NOMO-1 treated with DMSO at 0.1 percent for 48 hours (cell line): ENCODE data around the gene NKTR.
A peak's percentile ranks its signal among the peaks of the same experiment; 100 is the strongest.

Experiments used
- DNase-seq: peaks from one replicate; lab custom pipeline; 2025; ENCODE audit not compliant: unreplicated experiment; lab: John Stamatoyannopoulos, UW

Gene NKTR

DNA sequence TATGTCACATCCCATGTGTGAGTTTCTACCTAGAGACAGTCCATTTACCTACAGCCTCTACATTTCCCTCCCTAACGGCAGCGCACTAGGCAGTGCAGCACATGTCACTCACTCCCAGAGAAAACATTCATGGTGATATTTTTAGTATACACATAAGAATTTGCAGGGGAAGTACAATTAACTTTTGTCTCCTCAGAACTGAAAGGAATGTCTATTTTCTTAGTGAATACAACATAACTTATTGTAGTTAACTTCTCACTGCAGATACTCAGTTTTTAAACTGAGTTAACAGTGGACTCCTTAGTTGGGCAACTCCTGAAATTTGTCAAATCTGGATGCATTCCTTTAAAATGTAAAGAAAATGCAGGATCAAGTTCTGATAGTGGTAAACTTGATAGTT lies 48.5 kb downstream of the NKTR start:
- no peak for DNase-seq

DNA sequence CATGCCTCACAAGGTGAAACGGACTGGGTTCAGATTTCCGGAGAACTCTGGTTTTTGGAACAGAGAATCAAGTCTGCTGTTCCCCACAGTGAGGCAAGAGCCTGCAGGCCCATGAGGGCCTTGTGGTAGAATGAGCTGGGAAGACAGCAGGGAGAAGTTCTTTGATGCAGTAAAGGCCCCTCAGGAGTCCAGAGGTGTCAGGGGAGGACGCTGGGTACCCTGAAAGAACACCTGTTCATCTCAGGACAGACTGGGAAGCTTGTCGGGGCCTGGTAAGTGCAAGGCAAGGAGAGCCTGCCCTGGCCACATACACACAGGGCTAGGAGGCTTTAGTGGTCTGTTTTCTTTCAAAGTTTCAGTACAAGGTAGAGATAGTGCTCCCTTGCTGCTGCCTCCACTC lies 49.3 kb downstream of the NKTR start:
- no peak for DNase-seq

DNA sequence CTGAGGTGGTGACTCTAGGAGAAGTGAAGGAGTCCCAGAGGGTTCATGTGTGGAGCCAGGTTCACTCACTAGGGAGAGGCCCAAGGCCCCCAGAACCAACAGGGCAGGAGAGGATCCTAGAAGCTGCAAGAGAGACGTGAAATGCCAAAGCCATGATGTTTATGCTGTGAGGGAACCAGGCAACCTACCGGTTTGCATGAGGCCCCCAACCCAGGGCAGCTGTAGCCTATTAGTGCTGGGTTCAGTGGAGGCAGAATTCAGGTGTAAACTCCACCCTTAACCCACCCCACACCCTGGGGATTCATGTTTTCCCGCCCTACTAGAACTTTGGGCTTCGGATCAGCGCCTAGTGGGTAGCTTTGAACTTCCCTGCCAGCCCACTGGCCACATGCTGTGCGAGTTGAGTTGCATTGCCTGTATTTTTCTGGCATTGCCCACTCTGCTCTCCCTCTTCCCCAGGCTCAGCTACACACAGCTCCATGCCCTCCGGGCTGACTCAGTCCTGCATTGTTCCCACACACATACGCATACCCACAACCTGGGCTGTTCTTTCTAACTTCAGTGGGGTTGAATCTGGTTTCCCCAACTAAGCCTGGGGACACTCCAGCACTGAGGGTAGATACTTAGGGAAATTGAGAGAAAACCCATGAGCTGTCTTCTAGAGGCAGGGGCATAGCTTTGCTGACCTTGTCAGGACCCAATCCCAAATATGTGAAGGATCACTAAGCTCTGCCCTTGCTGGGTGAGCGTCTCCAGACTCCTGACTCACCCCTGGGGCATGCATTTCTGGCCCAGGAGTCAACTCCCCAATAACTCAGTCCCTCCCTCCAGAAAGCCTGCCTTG lies 51.0 kb downstream of the NKTR start:
- no peak for DNase-seq

DNA sequence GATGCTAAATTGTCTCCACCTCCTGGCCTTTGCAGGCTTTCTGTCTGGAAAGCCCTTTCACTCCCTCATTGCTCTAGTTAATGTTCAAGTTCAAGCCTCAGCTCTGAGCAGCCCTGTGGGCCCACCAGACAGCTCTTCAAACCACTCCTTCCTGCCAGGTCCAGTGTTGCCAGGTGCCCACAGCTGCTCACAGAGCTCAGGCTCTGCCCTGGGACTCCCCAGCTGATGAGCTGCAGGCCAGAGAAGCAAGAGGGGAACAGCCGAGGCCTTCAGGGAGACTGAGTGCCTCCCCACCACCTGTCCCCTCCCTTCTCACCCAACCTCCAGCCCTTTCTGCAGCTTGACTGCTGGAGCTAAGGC lies 51.7 kb downstream of the NKTR start:
- no peak for DNase-seq

DNA sequence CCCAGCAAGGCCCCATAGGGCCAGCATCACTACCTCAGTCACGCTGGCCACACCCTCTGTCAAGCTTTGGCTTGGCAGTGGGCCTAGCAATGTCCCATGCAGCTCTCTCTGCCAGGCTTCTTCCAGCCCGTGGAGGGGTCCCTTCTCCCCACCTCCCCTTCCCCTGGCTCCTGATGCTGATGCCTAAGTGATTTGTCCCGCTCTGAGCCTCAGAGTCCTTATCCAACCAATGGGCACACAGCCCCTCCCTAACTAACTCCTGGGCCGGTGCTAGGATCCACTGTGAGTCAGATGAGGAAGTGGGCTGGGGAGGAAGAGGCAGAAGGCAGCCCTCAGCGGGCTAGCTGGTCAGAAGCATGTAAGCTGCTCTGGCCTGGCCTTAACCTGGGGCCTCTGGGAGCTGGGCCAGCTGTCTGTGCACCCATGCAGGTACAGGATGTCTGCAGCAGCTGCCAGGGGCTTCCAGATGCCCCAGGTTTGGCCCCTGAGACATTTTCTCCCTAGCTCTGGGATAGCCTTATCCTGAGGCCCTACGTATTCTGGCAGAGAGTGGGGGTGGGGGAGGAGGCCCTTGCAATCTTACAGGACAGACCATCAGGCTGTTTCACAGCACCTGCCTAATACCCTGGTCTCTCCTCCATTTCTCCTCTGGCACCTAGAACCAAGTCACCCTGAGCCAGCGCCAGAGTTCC lies 52.3 kb downstream of the NKTR start:
- peak; percentile 78 for DNase-seq

DNA sequence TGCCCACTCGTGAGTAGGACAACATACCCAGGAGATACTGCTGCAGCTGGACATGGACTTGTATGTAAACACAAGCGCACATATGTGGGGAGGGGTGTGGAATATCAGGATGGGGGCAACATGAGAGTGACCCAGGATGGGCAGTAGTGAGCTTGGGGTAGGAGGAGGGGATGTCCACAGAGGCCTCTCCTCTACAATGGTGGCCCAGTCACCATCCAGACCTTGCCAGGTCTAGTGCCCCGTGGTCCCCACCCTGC lies 52.7 kb downstream of the NKTR start:
- no peak for DNase-seq

DNA sequence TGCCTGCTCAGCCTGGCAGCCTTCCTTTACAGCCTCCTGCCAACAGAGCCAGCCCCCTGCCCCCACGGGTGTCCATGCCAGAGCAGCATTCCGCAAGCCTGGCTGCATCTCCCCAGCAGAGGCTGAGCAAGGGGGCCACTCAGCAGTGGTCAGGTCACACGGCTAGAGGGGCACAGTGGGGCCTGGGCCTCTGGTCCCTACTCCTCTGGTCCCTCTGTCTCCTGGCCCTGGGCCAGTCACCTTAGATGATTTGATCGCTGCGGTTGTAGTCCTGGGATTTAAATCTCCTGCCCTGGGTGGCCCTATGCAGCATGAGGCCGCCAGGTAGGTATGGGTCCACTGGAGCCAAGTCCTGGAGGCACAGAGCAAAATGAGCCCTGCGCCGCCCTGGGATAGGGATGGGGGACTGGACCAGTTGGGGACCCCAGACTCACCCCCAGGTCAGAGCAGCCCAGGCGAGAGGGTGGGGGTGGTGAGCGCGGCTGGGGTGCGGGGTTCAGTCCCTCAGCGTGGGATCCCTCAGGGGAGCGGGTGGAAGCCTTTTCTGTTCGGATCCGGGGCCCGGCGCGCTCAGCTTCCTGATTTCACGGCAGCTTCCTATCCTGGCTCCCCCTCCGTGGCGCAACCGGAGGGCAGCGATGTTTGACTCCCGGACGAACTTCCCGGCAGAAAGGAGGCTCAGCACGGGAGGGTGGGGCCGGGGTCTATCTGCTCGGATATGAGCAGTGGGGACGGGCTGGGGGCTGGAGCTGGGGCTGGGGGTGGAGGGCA lies 53.3 kb downstream of the NKTR start, which contains the start of gene ZBTB47:
Gene ZBTB47 (plus strand): TSS at position 138 of the 771 bp plus-strand sequence. CDS start 4,659 bp downstream, outside the sequence.
- peak; percentile 24 for DNase-seq

DNA sequence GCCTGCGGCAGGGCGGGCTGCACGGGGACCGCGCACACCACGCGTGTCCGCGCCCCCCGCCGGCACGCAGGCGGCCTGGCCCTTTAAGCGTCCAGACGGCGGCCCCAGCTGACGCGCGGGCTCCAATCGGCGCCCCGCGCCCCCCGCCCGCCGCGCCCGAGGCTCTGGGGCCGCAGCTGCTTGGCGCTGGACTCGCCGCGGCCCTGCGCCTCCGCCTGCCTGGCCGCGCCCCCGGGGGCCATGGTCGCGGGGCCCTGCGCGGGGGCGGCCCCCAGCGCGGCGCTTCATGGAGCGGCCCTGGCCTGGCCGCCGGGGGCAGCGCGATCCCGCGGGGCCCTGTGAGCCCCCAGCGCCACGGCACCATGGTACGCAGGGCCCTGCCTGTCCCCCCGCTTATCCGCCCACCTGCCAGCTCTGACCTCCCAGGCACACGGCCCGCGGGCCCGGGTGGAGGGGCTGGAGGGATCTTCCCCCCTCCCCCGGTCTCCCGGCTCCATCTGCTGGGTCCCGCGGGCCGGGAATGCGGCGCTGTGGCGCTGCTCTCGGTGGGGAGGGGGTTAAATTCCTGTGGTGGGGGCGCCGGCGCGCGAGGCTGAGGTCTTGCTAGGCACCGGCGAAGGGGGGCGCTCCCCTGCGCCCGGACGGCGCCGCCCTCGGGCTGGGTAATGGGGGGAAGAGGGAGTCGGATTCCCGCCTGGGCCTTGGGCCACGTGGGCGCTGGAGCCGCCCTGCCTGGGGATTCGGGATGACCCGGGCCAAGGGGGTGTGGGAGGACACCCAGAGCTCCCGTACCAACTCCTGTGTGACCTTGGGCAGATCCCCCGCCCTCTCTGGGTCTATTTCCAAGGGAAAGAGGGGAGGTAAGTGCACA lies 54.1 kb downstream of the NKTR start:
- no peak for DNase-seq

DNA sequence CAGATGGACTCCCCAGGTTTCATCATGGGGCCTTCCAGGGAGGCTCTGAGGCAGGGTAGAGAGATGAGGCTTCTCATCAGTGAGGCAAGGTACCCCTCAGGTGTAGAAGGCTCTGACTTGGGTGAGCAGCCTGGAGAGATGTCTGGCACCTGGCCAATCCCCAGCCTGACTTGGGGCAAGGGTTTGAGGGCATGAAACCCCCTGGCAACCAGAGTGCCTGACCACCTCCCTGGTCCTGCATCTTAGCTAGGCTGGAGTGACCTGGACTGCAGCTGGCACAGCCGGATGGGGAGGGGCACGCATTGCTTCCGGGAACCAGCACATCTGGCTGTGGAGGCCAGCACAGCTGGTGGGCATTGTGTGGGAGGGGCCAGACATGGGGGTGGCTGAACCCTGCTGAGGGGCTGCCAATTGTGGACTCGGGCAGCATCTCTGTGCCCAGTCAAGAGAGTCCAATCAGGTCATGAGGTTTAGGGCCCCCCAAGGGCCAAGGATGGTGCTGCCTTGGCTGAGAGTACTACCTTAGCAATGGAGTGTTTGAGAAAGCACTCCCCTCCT lies 54.9 kb downstream of the NKTR start:
- DNase-seq = no peak

DNA sequence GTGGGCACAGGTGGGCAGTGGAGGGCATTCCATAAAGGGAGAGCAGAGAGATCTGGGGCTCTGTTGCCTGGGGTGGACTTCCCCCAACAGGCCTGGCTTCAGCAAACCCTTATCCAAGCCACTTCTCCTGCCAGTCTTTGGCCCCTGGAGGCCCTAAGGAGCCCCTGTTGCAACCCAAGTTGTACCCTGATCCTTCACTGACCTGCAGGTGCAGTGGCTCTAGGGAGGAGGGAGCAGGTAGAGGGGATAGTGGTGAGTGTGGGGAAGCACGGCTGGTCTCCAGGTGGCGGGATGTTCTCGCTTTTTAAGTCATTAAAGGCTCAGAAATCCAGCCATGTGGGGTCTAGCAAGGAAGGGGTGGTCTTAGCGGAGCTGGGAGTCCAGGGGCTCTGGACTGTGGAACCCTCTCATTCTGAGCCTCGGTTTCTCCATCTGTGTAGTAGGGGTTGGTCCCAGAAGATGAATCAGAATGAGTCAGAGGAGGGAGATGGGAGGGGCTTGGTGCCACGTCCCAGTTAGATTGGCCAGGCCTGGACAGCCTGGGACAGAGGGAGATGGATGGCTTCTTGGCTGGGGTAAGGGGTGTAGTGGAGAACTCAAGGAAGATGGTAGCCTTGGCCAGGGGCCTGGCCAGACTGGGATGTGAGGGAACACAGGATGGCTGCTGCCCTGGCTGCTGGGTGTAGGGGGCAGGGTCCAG lies 55.6 kb downstream of the NKTR start:
- DNase-seq = no peak

DNA sequence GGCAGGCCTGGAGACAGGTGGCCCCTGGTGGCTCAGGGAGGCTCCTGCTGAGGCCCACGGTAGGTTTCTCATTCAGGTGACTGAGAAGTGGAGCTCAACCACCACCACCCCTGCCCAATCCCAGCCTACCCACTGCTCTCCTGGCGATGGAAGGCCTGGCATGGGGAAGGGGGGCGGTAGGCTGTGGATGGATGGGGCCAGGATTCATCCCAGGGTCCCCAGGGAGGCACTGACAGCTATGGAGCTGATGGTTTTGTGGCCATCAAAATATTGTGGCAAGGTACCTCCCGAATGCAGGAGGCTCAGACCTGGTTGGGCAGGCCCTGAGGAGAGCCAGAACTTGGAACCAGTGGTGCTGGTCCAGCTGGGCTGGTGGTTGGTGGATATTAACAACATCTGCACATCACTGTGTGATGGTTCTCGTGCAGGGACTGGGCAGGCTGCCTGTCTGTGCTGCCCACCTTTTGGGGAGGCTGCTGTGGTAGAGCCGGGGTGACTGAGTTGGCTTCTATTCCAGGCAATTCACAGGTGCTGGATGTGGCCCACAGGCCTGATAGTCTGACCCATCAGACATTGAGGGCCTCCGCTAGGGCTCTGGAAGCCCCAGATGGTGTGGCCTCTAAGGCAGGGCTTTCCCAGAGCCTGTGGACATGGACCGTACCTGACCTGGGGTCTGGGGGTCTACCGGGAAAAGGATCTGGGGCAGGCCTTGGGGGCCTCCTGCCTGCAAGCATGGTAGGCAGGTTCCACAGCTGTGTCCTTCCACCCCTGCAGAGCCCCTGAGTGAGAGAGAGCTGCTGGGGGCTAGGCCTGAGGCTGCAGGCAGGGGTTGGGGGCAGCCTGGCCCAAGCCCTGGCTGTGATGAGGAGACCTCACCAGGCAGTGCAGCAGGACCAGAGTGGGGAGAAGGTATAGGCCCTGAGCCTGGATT lies 56.5 kb downstream of the NKTR start:
- no peak for DNase-seq

DNA sequence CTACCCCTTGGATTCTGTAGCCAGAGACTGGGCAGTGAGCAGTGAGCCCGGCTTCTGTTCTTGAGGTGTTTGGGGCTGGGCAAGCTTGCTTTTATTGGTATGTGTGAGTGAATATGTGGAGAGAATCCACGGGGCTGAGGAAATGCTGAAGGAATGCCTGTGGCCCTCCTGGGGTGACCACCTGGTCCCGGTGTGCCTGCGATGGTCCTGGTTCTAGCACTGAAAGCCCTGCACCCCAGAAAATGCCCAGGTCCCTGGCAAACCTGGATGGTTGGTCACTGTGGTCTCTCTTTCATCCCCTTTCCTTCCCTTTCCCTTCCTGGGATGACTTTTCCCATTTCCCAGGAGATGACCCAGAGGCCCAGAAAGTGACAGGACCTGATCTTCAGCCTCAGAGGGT lies 57.2 kb downstream of the NKTR start:
- DNase-seq = no peak

DNA sequence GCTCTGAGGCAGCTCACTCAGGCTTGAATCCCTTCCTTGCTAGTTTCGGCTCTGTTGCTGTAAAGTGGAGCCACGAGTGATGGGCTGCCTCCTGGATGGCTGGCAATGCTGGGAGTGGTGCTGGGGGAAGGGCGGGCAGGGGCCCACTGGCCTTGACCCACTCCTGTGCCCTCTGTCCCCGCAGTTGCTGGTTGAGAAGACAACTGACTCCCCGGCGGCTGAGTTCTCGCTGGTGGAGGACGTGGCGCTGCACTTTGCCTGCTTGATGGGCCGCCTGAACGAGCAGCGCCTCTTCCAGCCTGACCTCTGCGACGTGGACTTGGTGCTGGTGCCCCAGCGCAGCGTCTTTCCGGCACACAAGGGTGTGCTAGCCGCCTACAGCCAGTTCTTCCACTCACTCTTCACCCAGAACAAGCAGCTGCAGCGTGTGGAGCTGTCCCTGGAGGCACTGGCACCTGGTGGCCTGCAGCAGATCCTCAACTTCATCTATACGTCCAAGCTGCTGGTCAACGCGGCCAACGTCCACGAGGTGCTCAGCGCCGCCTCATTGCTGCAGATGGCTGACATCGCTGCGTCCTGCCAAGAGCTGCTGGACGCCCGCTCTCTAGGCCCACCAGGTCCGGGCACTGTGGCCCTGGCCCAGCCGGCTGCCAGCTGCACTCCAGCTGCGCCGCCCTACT lies 57.7 kb downstream of the NKTR start:
- no peak for DNase-seq

DNA sequence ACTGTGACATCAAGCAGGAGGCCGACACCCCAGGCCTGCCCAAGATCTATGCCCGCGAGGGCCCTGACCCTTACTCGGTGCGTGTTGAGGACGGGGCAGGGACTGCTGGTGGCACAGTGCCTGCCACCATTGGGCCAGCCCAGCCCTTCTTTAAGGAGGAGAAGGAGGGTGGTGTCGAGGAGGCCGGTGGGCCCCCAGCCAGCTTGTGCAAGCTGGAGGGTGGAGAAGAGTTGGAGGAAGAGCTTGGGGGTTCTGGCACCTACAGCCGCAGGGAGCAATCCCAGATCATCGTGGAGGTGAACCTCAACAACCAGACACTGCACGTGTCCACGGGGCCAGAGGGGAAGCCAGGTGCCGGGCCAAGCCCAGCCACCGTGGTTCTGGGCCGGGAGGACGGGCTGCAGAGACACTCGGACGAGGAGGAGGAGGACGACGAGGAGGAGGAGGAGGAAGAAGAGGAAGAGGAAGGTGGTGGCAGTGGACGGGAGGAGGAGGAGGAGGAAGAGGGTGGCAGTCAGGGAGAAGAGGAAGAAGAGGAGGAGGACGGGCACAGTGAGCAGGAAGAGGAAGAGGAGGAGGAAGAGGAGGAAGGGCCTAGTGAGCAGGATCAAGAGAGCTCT lies 58.4 kb downstream of the NKTR start:
- no peak for DNase-seq

DNA sequence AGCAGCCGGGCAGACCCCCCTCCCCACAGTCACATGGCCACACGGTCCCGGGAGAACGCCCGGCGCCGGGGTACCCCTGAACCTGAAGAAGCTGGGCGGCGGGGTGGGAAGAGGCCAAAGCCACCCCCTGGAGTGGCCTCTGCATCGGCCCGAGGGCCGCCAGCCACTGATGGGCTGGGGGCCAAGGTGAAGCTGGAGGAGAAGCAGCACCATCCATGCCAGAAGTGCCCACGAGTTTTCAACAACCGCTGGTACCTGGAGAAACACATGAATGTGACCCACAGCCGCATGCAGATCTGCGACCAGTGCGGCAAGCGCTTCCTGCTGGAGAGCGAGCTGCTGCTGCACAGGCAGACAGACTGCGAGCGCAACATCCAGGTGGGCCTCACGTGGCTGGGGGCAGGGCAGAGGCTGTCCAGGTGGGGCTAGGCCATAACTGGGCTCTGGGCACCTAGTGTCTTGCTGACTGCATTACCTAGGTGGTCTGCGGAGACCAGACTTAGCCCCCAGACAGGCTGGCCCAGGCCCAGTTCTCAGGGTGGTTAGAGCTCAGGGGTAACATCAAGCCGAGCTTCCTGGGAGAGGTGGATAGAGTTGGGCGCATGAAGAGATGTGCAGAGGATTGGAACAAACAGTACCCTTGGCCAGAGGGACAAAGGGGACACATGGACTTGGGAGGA lies 59.1 kb downstream of the NKTR start:
- DNase-seq = no peak

DNA sequence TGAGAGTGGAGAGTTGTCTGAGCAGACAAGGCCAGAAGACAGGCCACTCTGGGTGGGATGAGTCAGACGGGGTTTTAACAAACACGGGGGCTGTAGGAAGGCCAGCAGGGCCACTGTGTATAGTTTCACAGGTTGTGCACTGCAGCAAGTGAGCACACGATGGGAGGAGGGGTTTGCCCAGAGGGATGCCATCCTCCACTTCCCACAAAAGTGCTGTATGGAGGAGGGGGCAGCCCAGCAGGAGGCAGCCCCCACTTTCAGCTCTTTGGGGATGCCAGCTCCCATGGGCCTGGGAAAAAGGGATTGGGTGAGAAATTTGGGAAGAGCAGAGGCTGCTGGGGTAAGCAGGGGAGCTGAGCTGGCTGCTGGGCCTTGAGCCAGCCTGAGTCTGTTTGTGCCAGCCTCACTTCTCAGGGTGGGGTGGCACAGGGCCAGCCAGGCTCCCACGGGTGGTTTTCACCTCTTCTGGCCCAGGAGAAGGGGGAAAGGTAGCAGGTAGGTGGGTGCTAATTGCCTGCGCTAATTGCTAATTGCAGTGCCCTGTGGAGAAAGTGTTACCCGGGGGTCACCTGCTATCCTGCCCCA lies 59.7 kb downstream of the NKTR start:
- DNase-seq = no peak

DNA sequence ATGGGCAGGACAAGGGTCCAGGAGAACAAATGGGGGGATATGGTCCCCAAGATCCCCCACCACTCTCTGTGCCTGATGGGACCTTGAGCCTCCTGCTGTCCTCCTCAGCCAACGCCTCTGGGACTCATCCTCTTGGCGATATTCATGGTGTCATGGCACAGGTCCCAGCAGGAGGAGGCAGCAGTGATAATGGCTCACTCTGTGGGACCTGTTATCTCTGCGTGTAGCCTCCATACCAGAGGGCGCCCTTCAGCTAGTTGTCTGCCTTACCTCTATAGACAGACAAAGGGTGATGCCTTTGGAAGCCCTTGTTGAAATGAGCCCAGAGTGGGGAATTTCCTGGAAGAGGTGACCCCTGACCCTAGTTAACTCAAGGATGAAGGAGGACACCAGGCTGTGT lies 60.4 kb downstream of the NKTR start:
- DNase-seq = no peak
